NCI-H82 treated with DMSO at 0.1 percent for 48 hours (cell line): Measurements from ENCODE around the gene ZNF836.
"Not testable (repeated sequence)": the region's sequence is repeated elsewhere in the genome, so short reads cannot be mapped to it uniquely, and the experiment has no call there.

ENCODE experiments used
- DNase-seq: peaks from one replicate; lab custom pipeline; 2025; ENCODE audit not compliant: unreplicated experiment; lab: John Stamatoyannopoulos, UW

The ZNF836 gene

GRCh38 chr19:52171321-52172169 lies at the start of gene ZNF836:
Gene ZNF836, minus strand, starts transcription at chr19:52171621. Its CDS starts 3,549 bp downstream, at chr19:52168072.
- DNase-seq: peak; percentile 25

- DNase-seq: no peak
Measured at GRCh38 chr19:52221031-52221430, 49.6 kb upstream of the ZNF836 start.

- no peak for DNase-seq
Measured at GRCh38 chr19:52219611-52220010, 48.2 kb upstream of the ZNF836 start.

GRCh38 chr19:52217576-52217975 lies 46.2 kb upstream of the ZNF836 start:
- no peak for DNase-seq

- no peak for DNase-seq
Measured at GRCh38 chr19:52216401-52216800, 45.0 kb upstream of the ZNF836 start.

GRCh38 chr19:52214241-52214640 lies 42.8 kb upstream of the ZNF836 start:
- no peak for DNase-seq

GRCh38 chr19:52212572-52213255 lies 41.3 kb upstream of the ZNF836 start:
- DNase-seq: no peak

- no peak for DNase-seq
Measured at GRCh38 chr19:52211926-52212571, 40.6 kb upstream of the ZNF836 start.

GRCh38 chr19:52211203-52211602 lies 39.8 kb upstream of the ZNF836 start:
- DNase-seq: no peak

- no peak for DNase-seq
Measured at GRCh38 chr19:52206481-52206880, 35.1 kb upstream of the ZNF836 start.

GRCh38 chr19:52200755-52201391 lies 29.5 kb upstream of the ZNF836 start:
- DNase-seq: not testable (repeated sequence)

- no peak for DNase-seq
Measured at GRCh38 chr19:52200044-52200443, 28.6 kb upstream of the ZNF836 start.

- DNase-seq: no peak
Measured at GRCh38 chr19:52198678-52199077, 27.3 kb upstream of the ZNF836 start.

- DNase-seq: no peak
Measured at GRCh38 chr19:52197964-52198363, 26.5 kb upstream of the ZNF836 start.

GRCh38 chr19:52196256-52196967 lies 25.0 kb upstream of the ZNF836 start:
- DNase-seq: no peak

- DNase-seq: no peak
Measured at GRCh38 chr19:52191951-52192350, 20.5 kb upstream of the ZNF836 start.

GRCh38 chr19:52191389-52191788 lies 20.0 kb upstream of the ZNF836 start:
- no peak for DNase-seq

- no peak for DNase-seq
Measured at GRCh38 chr19:52190487-52191293, 19.3 kb upstream of the ZNF836 start.

- peak; percentile 100 for DNase-seq
Measured at GRCh38 chr19:52189735-52190486, 18.5 kb upstream of the ZNF836 start, which contains the start of gene PPP2R1A. Gene PPP2R1A, plus strand, starts transcription at chr19:52190052. Its CDS starts 45 bp downstream, at chr19:52190097.
